Amniotic stem cell (primary cell): ENCODE measurements around the gene EMC8.

Source experiments
- DNase-seq: peaks from one replicate; lab custom pipeline; 2025; lab: John Stamatoyannopoulos, UW

EMC8 gene

DNA sequence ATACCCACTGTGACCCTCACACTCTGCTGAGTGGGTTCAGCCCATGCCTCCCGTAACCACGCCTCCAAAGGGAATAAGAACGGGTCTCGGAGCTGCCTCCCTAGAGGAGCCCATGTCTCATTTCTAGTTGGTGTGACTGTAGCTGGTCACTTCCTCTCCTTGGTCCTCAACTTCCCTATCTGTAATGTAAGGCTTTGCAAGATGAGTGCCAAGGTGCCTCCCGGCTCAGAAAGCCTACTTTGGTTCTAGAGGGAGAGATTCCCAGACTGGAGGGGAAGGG lies 69.2 kb downstream of the EMC8 start:
- no peak for DNase-seq

DNA sequence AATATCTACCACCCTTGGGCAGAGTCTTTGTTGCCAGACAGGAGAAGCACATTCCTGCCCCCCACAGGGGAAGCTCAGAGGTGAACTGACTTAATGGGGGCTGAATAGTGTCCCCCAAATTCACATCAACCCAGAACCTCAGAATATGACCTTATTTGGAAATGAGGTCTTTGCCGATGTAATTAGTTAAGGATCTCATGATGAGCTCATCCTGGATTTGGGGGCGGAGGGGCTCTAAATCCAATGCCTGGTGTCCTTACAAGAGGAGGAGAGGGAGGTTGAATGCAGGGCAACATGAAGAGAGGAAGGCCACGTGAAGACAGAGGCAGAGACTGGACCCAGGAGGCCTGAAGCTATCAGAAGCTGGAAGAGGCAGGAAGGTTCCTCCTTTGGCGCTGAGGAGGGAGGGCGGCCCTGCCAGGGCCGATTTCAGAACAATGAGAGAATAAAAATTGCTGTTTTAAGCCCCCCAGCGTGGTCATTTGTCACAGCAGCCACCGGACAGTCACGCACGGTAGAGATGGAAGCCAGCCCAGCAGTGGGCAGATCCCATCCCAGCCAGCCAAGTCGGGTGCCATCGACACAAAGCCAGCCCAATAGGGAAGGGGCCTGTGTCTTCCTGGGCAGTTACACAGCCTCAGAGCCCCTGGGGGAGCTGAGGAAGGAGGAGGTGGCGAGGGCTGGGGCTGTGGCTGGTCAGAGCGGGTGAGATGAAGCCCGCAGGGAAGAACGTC lies 69.7 kb downstream of the EMC8 start:
- DNase-seq = no peak

DNA sequence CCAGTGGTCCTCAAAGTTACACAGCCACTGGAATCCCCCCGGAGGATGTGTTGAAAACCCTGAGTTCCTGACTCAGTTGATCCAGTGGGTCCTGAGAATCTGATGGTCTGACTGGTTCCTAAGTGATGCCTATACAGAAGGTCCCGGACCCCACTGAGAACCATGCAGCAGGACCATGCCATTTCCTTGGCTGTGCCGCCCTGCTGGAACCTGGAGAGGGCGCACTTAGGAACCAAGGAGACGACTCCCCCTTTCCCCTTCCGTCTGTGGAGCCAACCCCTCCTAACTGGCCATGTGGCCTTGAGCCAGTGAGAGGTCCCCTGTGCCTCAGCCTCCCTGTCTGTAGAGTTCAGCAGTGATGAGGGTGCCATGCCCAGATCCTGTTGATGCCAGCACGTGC lies 70.5 kb downstream of the EMC8 start:
- no peak for DNase-seq
